ENCODE measurements around the gene TMEM39B.
"Not testable (repeated sequence)": the region's sequence is repeated elsewhere in the genome, so short reads cannot be mapped to it uniquely, and the experiment has no call there.

TMEM39B gene

DNA sequence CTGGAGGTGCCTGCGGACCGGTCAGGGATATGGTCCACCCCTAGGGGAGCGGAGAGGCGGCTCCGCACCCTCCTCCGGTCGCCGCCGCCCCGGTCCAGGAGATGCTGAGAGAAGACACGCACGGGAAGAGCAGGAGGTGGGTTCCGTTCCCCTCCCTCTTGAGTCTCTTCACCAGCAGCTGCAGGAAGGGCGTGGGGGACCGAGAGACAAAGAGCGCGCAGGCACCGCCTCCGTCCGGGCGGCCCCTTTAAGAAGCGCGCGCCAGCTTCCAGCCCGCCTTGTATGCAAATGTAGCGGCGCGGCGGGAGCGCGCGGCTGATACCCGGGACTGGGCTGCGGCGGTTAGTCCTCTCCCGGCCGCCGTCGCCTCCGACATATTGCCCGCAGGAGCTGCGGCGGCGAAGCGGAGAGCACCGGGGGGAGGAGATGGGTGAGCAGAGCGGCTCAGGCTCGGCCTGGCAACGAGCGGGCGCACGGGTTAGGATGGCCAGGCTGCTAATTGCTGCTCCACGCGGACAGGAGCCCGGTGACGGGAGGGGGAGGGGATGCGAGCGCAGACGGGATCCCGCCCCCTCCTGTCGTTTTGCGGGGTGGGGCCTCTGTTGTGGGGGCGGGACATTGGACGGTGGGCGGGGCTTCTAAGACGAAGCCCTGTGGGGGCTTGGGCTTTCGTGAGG lies at the start of gene TMEM39B:
TMEM39B (plus strand) TSS at position 318 of the 677 bp plus-strand sequence; CDS start at position 427, 109 bp downstream.
- DNase-seq, result peak; percentile 86

DNA sequence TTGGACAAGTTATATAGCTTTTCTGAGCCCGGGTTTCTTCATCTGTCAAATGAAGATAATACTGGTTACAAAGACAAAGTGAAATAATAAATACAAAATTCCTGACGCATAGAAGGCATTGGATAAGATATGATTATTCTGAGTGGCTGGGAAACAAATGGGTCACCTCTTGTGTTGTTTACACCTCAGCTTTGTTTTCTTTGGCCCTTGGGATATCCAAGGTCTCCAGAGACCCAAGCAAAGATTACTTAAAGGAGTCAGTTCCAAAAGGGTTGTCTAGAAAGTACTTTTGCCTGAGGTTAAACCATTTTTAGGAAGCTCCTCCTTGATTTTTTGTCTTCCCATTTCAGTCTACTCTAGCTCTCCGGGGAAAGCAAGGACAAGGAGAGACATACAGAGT lies 49.4 kb upstream of the TMEM39B start:
- no peak for DNase-seq

DNA sequence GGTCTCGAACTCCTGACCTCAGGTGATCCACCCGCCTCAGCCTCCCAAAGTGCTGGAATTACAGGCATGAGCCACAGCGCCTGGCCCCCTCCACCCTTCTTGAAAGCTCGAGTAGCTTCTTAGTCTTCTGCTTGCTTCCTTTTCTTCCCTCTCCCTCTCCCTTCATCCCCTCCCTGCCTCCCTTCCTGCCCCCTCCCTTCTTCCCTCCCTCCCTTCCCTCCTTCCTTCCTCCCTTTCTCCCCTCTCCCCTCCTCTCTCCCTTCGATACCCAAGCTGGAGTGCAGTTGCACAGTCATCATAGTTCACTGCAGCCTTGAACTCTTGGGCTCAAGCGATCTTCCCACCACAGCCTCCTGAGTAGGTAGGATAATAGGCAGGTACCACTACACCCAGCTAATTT lies 47.2 kb upstream of the TMEM39B start:
- DNase-seq, result no peak

DNA sequence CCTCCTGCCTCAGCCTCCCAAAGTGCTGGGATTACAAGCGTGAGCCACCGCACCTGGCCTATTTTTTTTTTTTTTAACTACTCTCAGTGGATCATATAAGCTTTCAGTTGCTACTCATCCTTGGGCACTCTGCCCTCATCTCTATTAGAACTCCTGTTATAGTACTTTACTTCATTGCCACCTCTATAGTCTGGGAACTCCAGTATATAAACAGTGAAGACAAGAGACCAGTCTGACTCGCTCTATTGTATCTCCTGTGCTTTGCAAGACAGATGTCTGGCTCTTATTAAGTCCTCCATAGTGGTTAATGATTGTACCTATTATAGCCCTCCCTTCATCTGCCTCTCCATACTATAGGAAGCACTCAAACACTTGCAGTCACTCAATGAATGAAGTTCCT lies 44.0 kb upstream of the TMEM39B start:
- no peak for DNase-seq

DNA sequence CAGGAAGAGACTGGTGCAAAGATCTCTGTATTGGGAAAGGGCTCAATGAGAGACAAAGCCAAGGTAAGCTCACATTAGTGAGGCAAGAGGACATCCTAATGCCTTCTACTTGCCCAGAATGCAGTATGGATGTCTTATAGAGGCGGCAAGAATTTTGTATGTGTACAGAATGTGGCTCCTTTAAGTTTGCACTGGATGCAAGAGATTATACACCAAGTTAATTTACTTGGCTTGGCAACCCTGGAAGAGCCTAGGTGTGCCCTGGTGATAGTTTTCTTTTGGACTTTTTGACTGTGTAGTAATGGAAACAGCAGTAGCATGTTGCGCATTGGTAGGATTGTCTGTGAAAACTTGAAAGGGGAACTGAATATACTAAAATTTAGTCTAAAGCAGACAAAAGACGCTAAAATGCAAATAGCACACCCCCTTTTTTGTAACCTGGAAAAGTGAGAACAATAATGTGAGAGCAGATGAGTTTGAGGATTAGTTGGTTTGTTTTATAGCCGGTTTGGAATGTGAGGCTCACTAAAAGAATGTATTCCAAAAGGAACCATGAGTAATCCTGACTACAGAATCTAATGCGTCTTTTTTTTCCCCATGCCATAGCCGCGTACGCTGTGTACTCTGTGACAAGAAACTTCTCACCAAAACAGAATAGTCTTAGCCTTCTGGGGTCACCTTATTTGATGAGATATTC lies 41.0 kb upstream of the TMEM39B start:
- DNase-seq, result no peak

DNA sequence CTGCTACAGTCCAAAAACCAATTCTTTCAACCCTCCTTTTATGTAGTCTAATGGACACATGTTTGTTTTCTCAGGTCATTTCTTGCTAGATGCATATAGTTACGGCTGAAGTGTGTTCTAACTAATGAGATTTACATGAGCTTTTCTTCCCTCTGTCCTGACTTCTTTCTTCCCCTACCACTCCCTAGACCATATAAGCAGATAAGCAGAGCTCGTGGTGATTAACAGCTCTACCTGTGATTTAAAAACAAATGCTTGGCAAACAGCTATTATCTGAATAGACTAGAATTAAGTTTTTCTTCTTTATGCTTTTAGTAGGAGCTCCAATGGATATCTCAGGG lies 40.5 kb upstream of the TMEM39B start:
- no peak for DNase-seq

DNA sequence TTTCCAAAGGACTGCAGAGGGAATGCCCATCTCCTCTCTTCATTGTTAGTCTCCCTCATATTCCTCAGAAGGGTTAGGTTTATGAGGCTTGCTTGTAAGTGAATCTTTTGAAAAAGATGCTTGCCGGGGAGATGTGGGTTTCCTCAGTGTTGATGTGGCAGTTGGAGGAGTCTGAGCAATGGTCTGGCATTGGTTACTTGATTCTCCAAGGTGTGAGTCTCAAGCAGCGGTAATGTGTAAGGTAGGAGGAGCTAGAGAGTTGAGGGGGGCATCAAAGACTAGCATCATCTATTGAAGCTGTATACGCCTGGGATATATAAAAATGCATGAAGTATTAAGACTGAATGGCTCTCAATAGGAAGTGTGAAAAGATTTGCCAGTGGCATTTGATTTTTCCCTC lies 37.6 kb upstream of the TMEM39B start:
- no peak for DNase-seq

DNA sequence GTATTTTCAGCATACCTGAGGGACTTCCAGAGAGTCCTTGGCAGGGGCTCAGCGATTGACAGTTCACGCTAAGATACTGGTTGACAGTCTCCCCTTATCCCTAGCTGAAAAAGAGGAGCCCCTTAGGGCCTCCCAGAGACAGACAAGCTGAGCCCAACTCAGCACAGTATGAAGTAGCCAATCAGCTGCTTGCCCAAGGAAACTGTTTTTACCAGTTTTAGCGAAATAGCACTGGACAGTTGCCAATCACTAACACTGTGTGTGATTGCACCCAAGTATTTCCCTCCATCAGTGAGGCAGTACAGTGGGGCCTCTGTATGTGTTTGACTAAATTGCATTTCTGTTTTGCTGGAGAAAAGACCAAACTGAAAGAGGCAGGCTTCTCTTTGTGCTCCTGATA lies 32.0 kb upstream of the TMEM39B start:
- no peak for DNase-seq

DNA sequence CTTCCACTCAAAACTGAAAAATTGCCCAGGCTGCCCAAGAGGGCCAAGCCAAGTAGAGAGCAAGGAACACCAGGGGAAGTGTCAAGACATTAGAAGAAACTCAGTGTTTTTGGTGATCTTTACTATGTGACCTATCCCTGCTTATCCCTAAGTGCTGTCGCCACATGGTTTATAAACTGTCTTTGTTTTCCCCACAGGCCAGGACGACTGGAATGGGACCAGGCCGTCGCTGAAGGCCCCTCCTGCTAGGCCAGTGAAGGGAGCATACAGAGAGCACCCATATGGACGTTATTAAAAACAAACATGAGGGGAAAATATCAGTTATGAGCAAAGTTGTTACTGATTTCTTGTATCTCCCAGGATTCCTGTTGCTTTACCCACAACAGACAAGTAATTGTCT lies 30.4 kb upstream of the TMEM39B start:
- no peak for DNase-seq

DNA sequence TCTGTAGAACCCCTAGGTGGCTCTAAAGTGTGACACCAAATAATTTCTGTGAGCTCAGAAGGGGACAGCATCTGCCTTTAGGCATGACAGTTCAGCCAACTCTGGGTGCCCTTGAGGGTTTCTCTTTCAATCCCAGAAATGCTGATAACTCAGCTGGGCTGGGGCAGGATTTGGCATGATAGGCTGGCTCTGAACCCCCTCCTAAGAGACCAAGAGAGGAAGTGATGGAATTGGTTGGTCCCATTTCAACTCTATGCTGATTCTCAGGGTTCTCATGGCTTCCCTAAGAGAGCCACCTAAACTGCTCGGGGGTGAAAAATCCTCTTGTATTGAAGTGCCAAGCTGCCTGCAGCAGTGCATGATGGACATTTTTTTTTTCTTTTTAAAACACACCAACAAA lies 28.5 kb upstream of the TMEM39B start:
- DNase-seq, result no peak

DNA sequence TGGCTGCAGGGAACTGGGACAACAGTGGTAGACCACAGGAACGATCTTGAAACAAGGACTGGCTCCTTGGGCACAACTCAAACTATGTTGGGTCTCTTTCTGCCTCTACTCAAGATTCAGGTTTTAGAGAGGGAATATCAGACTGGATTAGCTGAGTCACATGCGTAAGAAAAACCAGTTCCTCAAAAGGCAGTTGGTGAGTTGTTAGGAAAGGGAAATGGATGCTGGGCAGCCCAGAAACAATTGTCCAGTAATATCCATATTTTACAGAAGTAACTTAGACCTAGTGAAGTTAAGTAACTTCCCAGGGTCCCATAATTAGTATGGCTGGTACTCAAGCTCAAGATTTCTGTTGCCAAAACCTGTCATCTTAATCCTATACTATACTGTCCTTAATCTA lies 27.0 kb upstream of the TMEM39B start:
- no peak for DNase-seq

DNA sequence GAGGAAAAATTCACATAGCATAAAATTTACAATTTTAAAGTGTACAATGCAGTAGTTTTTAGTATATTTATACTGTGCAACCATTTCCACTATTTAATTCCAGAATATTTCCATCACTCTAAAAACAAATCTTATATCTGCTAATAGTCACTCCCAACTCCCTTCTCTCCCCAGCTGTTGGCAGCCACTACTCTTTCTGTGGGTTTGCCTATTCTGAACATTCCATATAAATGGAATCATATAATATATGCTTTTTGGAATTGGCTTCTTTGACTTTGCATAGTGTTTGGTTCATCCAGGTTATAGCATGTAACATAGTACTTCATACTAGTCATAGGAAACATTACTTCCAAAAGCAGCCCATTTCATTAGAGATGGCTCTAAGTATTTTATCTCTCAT lies 25.0 kb upstream of the TMEM39B start:
- no peak for DNase-seq

DNA sequence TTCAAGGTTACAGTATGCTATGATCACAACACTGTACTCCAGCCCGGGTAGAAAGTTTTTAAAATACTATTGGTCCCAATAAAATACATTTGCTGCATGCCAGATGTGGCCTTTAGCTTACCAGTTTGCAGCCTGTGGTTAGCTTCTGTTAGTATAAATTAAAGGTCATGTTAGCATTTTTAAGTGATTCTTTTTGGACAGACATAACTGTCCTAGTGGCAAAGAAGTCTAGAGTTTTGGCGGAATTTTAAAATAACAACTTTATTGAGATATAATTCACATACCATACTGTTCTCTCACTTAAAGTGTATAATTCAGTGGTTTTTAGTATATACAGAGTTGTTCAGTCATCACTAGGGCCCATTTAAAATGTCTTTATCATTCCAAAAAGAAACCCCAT lies 24.3 kb upstream of the TMEM39B start:
- DNase-seq, result no peak

DNA sequence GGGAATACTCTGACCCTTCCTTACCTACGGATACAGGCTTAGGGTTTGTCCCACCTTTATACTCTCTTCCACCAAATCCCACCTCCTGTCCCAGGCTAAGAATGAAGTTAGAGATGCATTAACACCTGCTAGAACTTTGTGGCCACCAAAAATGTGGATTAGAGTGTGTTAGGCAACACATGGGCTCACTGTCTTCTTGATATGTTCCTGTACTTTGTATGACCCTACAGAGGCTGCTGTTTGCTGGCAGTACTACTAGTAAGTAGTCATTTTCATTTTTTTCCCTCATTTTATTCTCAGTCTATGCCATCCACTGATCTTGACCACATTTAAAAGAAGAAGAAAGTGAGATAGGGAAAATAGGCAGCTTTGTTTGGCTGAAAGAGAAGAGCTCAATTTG lies 21.0 kb upstream of the TMEM39B start:
- DNase-seq, result no peak

DNA sequence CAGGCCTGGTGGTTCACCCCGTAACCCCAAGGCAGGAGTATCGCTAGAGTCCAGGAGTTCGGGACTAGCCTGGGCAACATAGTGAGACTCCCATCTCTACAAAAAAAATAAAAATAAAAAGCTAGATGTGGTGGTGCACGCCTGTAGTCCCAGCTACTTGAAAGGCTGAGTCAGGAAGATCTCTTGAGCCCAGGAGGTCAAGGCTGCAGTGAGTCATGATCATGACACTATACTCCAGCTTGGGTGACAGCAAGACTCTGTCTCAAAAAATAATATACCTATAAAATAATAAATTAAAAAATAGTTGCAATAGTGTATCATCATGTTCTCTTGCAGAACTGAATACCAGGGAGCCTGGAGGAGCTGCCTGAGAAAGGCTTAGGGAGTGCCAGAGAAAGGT lies 19.9 kb upstream of the TMEM39B start:
- DNase-seq, result no peak

DNA sequence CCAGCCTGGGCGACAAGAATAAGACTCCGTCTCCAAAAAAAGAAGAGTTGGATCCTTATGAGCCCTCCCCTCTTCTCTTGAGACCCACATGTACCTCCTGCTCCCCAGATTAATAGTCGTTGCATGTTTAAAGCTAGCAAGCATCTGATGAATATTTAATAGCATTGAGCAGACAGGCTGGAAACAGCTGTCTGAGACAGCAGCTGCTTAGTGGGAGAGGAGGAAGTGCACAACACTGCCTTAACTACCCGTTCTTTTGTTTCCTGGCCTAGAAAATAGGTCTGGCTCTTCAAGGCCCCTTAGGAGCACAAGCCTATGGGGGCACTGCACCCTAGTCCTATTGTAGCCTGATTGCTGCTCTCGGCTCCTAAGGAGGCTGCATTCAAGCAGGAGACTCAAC lies 17.3 kb upstream of the TMEM39B start:
- DNase-seq, result no peak

DNA sequence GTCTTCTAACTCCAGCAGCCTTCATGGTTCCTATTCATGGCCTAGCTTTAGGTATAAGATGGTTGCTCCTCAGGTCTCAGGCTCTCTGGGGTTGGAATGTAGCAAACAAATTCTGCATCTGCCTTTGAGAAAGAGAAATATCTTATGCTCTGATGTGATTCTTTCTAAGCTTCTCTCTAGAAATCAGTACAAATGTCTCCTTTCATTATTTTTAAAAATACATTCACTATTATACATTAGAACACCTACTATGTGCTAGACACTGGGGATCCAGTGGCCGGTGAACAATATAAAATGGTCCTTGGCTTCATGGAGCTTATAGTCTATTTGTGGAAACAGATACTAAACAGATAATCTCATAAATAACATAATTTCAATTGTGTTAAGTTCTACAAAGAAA lies 16.1 kb upstream of the TMEM39B start:
- DNase-seq, result no peak

DNA sequence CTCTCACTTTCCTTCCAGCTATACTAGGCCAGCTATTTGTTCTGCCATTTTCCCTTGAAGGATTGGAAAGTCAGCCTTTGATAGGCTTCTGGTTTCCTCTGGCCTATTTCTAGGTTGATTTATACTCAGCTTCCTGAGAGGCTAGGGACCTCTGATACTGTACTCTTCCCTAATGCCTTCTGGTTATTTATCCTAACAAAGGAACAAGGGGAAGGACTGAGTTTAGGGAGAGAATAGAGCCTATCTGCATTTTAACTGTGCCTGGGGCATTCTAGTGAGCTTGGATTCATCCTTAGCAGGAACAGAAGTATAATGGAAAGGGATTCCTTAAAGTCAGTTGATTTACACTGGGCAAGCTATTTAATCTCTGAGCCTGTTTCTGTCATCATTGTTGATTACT lies 11.8 kb upstream of the TMEM39B start:
- DNase-seq, result no peak

DNA sequence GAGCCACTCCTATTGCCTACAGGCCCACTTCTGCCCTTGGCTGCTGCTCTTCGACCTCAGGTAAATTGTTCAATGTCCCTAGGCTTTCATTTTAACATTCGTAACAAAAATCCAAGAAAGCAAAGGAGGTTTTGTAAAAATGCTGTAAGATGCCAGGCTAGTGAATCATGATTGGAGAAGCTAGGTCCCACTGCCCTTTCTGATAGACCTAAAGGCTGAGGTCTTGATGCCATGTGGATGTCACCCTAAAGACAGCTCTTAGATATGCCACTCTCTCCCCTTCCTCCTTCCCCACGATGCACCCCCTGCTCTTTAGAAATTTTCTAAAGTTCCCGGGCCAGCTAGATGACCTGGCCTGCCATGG lies 9.9 kb upstream of the TMEM39B start:
- no peak for DNase-seq

DNA sequence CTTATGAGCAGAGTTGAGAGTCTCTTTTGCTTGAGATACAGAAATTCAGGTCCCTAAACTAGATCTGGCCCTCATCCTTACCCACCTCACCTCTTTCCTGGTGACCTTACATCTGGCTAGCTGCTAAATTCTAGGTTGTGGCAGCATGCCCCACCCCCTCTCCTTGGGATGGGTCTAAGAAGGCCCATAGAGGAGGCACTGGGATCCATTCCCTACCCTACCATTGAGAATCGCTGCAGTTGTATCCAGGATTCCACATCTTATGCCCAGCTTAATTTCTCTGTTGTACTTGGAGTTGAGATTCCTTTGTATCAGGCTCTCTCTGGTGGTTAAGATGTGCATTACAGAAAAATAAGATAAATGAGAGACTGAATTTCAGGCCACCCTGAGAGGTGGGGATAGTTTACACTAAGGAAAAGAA lies 9.5 kb upstream of the TMEM39B start:
- no peak for DNase-seq

DNA sequence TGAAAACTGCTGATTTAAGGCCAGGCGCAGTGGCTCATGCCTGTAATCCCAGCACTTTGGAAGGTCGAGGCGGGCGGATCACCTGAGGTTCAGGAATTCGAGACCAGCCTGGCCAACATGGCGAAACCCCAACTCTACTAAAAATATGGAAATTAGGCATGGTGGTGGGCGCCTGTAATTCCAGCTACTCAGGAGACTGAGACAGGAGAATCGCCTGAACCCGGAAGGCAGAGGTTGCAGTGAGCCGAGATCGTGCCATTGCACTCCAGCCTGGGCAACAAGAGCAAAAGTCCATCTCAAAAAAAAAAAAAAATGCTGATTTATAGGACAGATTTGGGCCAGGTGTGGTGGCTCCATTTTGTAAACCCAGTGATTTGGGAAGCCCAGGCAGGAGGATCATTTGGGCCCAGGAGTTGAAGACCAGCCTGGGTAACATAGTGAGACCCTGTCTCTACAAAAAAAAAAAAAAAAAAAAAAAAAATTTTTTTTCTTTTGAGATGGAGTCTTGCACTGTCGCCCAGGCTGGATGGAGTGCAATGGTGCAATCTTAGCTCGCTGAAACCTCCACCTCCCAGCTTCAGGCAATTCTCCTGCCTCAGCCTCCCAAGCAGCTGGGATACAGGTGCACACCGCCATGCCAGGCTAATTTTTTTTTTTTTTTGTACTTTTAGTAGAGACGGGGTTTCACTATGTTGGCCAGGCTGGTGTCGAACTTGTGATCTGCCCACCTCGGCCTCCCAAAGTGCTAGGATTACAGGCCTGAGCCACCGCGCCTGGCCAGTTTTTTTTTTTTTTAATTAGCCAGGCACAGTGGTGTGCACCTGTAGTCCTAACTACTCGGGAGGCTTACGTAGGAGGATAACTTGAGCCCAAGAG lies 6.9 kb upstream of the TMEM39B start:
- DNase-seq, result not testable (repeated sequence)

DNA sequence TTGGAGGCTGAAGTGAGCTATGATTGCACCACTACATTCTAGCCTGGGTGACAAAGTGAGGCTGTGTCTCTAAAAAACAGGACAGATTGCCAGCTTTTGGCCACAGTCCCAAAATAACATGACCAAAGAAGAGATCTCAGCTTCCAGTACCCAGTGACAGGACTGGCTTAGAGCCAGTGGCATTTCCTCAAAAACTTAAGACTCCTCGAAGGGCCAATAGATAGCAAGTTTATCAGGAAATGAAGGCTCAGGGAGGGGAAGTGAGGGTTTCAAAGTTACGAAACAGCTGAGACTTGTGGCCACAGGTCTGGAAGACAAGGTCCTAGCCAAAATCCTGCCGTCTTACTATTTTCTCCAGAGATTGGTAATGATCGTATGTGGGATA lies 6.3 kb upstream of the TMEM39B start:
- no peak for DNase-seq

DNA sequence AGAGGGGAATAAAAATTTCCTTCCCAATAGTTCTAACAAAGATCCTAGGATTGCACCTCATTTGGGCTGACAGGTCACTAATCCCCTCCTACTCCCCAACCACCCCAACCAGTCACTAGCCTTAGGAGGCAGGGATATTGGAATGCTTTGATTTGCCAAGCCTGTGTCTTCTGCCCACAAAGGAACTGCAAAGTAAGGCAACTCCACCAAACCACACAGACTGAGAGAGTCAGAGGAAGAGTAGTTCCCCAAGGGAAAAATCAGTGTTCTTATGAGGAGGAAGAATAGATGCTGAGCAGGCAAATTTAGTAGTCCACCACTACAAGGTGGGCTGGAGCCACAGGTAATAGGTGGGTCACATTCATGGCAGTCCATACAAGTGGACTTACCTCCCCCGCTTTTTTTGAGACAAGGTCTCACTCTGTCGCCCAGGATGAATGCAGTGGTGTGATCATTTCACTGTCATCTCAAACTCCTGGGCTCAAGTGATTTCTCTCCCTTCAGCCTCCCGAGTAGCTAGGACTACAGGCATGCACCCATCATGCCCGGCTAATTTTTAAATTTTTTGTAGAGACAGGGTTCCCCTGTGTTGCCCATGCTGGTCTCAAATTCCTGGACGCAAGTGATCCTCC lies 3.7 kb upstream of the TMEM39B start:
- no peak for DNase-seq
